ENCODE data around the gene DDX3Y. TPM values are rescaled to one million over a fixed set of nuclear protein-coding genes. Genes with fewer than 3 reads are reported as not detected.

Gene DDX3Y
- total RNA-seq, result 10 to 100 TPM in 2 of 4 donors, under 1 TPM in 2; 0.19 to 88.3 (median 39.4) TPM

DNA sequence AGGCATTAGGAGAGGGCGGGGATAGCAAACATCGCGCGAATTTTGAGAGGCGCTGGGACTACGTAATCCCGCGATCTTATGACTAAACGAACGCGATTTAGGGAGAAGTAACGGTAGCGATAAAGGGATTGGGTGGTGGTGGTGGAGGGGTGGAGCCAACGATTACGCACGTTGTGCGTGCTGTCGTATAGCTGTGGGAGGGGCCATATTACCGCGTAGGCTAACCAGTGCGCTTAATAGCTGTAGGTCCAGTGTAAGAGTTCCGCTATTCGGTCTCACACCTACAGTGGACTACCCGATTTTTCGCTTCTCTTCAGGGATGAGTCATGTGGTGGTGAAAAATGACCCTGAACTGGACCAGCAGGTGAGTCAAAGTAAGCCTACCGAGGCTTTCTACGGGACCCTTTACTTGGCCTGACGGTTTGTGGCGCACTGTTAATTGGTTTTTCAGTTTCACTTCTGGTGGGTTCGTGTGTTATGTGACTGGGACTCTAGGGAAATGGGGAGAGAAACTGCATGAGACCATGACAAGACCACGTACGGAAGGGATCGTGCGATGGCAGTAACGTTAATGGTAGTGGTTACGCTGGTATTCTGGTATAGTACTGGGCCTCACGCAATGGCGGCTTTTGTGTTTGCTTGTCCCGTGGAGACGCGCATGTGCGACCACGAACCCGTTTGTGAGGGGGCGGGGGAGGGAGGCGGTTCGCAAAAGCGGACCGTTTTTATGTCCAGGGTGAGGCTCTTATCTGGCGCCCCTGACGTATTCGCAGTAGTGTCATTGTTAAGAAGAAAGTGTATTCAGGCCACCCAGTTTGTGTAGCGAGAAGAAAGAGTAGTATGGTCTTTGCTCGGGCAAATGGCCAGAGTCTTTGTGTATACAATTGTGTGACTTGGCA lies at the start of gene DDX3Y:
DDX3Y (plus strand) TSS at position 251 of the 899 bp plus-strand sequence; CDS start at position 320, 69 bp downstream.
- H3K27ac ChIP-seq (replicated peaks in 1 of 4), result peak within 1 kb of the TSS in 2 of 4 donors; percentile 95 to 96
- H3K27me3 ChIP-seq, result no peaks in the 10 kb centered on the region
- no CpG with 5 or more reads among the region's 54 CpGs for WGBS
- DNase-seq (ENCODE audit: extremely low spot score), result peak; percentile 95
- peaks cover 0 to 36% (median 13%) of the 10 kb centered on the region in 4 donors for H3K4me1 ChIP-seq
- TF ChIP-seq POLR2AphosphoS5 (IDR thresholded peaks at IDR 0.05) (no peak), POLR2A (IDR thresholded peaks at IDR 0.05; ENCODE audit: low read depth) (no peak), EP300 (IDR thresholded peaks at IDR 0.05) (no peak)
- TF ChIP-seq, protein P1, sequence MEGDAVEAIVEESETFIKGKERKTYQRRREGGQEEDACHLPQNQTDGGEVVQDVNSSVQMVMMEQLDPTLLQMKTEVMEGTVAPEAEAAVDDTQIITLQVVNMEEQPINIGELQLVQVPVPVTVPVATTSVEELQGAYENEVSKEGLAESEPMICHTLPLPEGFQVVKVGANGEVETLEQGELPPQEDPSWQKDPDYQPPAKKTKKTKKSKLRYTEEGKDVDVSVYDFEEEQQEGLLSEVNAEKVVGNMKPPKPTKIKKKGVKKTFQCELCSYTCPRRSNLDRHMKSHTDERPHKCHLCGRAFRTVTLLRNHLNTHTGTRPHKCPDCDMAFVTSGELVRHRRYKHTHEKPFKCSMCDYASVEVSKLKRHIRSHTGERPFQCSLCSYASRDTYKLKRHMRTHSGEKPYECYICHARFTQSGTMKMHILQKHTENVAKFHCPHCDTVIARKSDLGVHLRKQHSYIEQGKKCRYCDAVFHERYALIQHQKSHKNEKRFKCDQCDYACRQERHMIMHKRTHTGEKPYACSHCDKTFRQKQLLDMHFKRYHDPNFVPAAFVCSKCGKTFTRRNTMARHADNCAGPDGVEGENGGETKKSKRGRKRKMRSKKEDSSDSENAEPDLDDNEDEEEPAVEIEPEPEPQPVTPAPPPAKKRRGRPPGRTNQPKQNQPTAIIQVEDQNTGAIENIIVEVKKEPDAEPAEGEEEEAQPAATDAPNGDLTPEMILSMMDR (IDR thresholded peaks at IDR 0.05), result no peak
- intact Hi-C loops (cut with DNase I), result no loop called here
- H3K9me3 ChIP-seq, result no peaks in the 10 kb centered on the region
- peak within 1 kb of the TSS in 2 of 4 donors; percentile 66 to 71 for H3K4me3 ChIP-seq
- H3K36me3 ChIP-seq, result no peaks in the 10 kb centered on the region

DNA sequence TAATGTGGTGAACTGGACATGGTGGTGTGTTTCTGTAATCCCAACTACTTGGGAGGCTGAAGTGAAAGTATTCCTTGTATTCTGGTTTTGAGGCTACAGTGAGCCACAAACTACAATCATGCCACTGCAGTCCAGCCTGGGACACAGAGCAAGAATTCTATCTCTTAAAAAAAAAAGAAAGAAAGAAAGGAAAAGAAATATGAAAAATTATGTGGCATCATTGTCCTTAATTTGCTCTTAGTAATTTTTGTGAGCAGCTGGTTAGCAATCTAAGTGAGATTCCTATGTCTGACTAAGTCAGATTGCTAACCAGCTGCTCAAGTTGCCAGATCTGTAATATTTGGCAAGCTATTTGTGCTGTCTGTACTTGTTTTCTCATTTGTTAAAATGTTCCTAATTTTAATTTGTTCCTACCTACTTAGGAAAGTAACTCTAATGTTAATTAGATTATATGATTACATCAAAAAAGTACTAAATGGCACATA lies 48.8 kb upstream of the DDX3Y start:
- peaks cover 0 to 49% (median 3%) of the 10 kb centered on the region in 4 donors for H3K36me3 ChIP-seq

GRCh38 chrY:12867960-12868359 lies 36.7 kb upstream of the DDX3Y start:
- no peak overlapping the region for H3K4me3 ChIP-seq
- no peaks in the 10 kb centered on the region for H3K4me1 ChIP-seq
- TF ChIP-seq POLR2AphosphoS5 (IDR thresholded peaks at IDR 0.05) (no peak), EP300 (IDR thresholded peaks at IDR 0.05) (no peak), POLR2A (IDR thresholded peaks at IDR 0.05; ENCODE audit: low read depth) (no peak)
- TF ChIP-seq, protein P1 (IDR thresholded peaks at IDR 0.05), result no peak
- H3K27ac ChIP-seq (replicated peaks in 1 of 4), result no peak overlapping the region
- WGBS, result no CpG with 5 or more reads among the region's 2 CpGs
- DNase-seq (ENCODE audit: extremely low spot score), result no peak
- no peaks in the 10 kb centered on the region for H3K36me3 ChIP-seq
- H3K9me3 ChIP-seq, result no peaks in the 10 kb centered on the region
- intact Hi-C loops (cut with DNase I), result no loop called here
- H3K27me3 ChIP-seq, result no peaks in the 10 kb centered on the region

More for the DNA sequence above, 48.8 kb upstream of the DDX3Y start:
- no peak for TF ChIP-seq POLR2AphosphoS5 (IDR thresholded peaks at IDR 0.05)
- TF ChIP-seq POLR2A (IDR thresholded peaks at IDR 0.05; ENCODE audit: low read depth), result no peak
- TF ChIP-seq, protein P1 (IDR thresholded peaks at IDR 0.05), result no peak
- TF ChIP-seq EP300 (IDR thresholded peaks at IDR 0.05), result no peak
- DNase-seq (ENCODE audit: extremely low spot score), result no peak
- intact Hi-C loops (cut with DNase I), result no loop called here
- Histone ChIP-seq H3K4me3 (no peak overlapping the region), H3K9me3 (no peaks in the 10 kb centered on the region), H3K4me1 (no peaks in the 10 kb centered on the region), H3K27ac (replicated peaks in 1 of 4) (no peak overlapping the region), H3K27me3 (no peaks in the 10 kb centered on the region)

- Histone ChIP-seq H3K27ac (replicated peaks in 1 of 4) (no peak overlapping the region), H3K36me3 (no peaks in the 10 kb centered on the region), H3K9me3 (no peaks in the 10 kb centered on the region), H3K4me1 (no peaks in the 10 kb centered on the region), H3K27me3 (no peaks in the 10 kb centered on the region), H3K4me3 (no peak overlapping the region)
- no peak for TF ChIP-seq POLR2A (IDR thresholded peaks at IDR 0.05; ENCODE audit: low read depth)
- intact Hi-C loops (cut with DNase I), result no loop called here
- no peak for DNase-seq (ENCODE audit: extremely low spot score)
Measured at GRCh38 chrY:12896973-12897372, 7.7 kb upstream of the DDX3Y start.

DNA sequence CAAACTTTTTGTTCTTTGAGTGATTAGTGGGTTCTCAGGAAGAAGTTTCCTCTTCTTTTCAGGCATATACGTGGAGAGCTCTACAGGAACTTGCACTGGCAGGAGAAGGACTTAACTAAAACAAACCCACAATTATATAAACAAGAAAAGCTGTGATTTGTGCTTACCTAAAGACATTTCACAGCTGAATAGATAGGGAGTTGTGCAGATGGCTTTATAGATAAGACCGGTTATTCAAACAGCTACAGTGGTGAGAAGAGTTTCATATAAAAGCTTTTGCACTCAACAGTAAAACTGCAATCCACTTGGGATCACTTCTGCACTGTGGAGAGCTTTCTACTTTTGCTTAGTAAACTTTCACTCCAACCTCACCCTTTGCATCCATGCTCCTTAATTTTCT lies 6.1 kb upstream of the DDX3Y start:
- Histone ChIP-seq H3K27me3 (no peaks in the 10 kb centered on the region), H3K36me3 (no peaks in the 10 kb centered on the region), H3K9me3 (no peaks in the 10 kb centered on the region), H3K27ac (replicated peaks in 1 of 4) (no peak overlapping the region), H3K4me1 (no peaks in the 10 kb centered on the region), H3K4me3 (no peak overlapping the region)
- intact Hi-C loops (cut with DNase I), result no loop called here
- WGBS, result no CpG with 5 or more reads among the region's 2 CpGs
- no peak for DNase-seq (ENCODE audit: extremely low spot score)
- TF ChIP-seq POLR2AphosphoS5 (IDR thresholded peaks at IDR 0.05) (no peak), EP300 (IDR thresholded peaks at IDR 0.05) (no peak), POLR2A (IDR thresholded peaks at IDR 0.05; ENCODE audit: low read depth) (no peak)
- TF ChIP-seq, protein P1 (IDR thresholded peaks at IDR 0.05), result no peak

Measured in esophagus muscularis mucosa (tissue), 4 donors.